ACC112 (cell line): ENCODE data around the gene MILR1.
A peak's percentile ranks its signal among the peaks of the same experiment; 100 is the strongest.
"Not testable (repeated sequence)": the region's sequence is repeated elsewhere in the genome, so short reads cannot be mapped to it uniquely, and the experiment has no call there.

Experiments
- H2AFZ ChIP-seq: fragments of 200-600 bp; sonication (generic); one replicate; pipeline ENCODE4 v1.6.0; 2017; ENCODE audit warnings: antibody characterized with exemption, low read length; ENCODE audit not compliant: unreplicated experiment
- H3K27ac ChIP-seq: fragments of 200-600 bp; sonication (generic); 2 replicates; pipeline ENCODE4 v1.5.1; 2014; ENCODE audit warnings: low read depth, mild to moderate bottlenecking, antibody characterized with exemption, low read length, moderate library complexity
- H3K27me3 ChIP-seq: fragments of 200-600 bp; sonication (generic); 2 replicates; pipeline ENCODE4 v1.6.1; 2014; ENCODE audit warnings: mild to moderate bottlenecking, antibody characterized with exemption, low read length, moderate library complexity, mixed read lengths; ENCODE audit not compliant: insufficient read depth
- H3K36me3 ChIP-seq: fragments of 200-600 bp; sonication (generic); 2 replicates; pipeline ENCODE4 v1.6.1; 2016; ENCODE audit warnings: mild to moderate bottlenecking, antibody characterized with exemption, low read length, moderate library complexity, mixed read lengths; ENCODE audit not compliant: insufficient read depth
- H3K4me1 ChIP-seq: fragments of 200-600 bp; sonication (generic); one replicate; pipeline ENCODE4 v1.6.1; 2016; ENCODE audit warnings: low read length, mixed read lengths; ENCODE audit not compliant: insufficient read depth, unreplicated experiment, control insufficient read depth
- H3K4me3 ChIP-seq: fragments of 200-600 bp; sonication (generic); 2 replicates; pipeline ENCODE4 v1.5.1; 2014; ENCODE audit warnings: mild to moderate bottlenecking, low read depth, low read length
- H3K79me2 ChIP-seq: fragments of 200-600 bp; sonication (generic); one replicate; pipeline ENCODE4 v1.6.0; 2016; ENCODE audit warnings: low read length; ENCODE audit not compliant: control insufficient read depth, unreplicated experiment, insufficient read depth

MILR1 gene

GRCh38 chr17:64411999-64412771, 36.7 kb upstream of the MILR1 start:
- no peaks in the 10 kb centered on the region for H3K79me2 ChIP-seq
- H3K4me3 ChIP-seq: no peak overlapping the region
- no peak overlapping the region for H2AFZ ChIP-seq
- no peak overlapping the region for H3K27ac ChIP-seq
- no peaks in the 10 kb centered on the region for H3K27me3 ChIP-seq
- peaks cover 4% of the 10 kb centered on the region for H3K4me1 ChIP-seq
- no peaks in the 10 kb centered on the region for H3K36me3 ChIP-seq

DNA sequence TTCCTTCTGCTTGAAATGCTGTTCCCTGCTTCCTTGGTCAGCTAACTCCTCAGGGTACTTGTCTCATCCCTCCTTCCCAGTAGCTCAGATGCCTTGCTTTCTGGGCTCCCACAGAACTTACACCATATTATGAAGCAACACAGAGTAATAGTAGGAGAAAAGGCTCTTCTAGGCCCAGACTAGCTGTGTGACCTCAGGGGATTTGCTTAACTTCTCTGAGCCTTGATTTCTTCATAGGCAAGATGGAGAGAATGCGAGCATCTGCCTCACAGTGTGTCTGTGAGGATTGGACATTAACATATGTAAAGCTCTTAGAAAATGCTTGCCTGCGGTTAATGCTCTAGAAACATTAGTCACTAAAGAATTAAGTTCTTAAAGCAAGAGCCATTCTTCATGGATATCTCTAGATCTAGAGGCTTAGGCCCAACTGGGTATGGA, 36.0 kb upstream of the MILR1 start:
- H3K79me2 ChIP-seq: no peaks in the 10 kb centered on the region
- H3K36me3 ChIP-seq: no peaks in the 10 kb centered on the region
- H3K4me3 ChIP-seq: no peak overlapping the region
- H2AFZ ChIP-seq: no peak overlapping the region
- H3K27me3 ChIP-seq: no peaks in the 10 kb centered on the region
- H3K4me1 ChIP-seq: peaks cover 4% of the 10 kb centered on the region
- no peak overlapping the region for H3K27ac ChIP-seq

GRCh38 chr17:64413513-64413912, 35.4 kb upstream of the MILR1 start:
- Histone ChIP-seq H3K27ac (no peak overlapping the region), H3K79me2 (no peaks in the 10 kb centered on the region), H3K36me3 (no peaks in the 10 kb centered on the region), H3K4me3 (no peak overlapping the region), H3K27me3 (no peaks in the 10 kb centered on the region), H2AFZ (no peak overlapping the region), H3K4me1 (peaks cover 7% of the 10 kb centered on the region)

GRCh38 chr17:64418506-64419339, 30.2 kb upstream of the MILR1 start:
- H2AFZ ChIP-seq: no peak overlapping the region
- no peak overlapping the region for H3K4me3 ChIP-seq
- H3K4me1 ChIP-seq: peaks cover 4% of the 10 kb centered on the region
- H3K79me2 ChIP-seq: no peaks in the 10 kb centered on the region
- no peak overlapping the region for H3K27ac ChIP-seq
- no peaks in the 10 kb centered on the region for H3K27me3 ChIP-seq
- no peaks in the 10 kb centered on the region for H3K36me3 ChIP-seq

DNA sequence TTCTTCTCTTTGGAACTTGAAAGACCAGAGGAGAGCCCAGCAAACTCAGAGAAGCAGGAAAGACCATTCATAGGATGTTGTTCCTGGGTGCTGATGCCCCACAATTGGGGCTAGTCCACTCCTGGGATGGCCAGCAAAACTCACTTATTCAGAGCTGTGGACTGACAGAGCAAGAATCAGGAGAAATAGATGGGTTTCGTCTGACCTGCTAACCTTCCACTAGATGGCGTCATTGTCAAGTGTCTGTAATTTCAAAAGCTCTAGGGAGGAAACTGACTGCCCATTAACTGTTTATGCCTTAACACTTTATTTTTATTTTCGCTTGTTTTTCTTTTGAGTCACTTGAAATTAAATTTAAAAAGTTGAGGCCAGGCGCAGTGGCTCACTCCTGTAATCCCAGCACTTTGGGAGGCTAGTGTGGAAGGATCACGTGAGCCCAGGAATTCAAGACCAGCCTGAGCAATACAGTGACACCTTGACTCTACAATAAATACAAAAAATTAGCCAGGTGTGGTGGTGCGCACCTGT, 28.7 kb upstream of the MILR1 start:
- no peaks in the 10 kb centered on the region for H3K79me2 ChIP-seq
- H2AFZ ChIP-seq: no peak overlapping the region
- no peaks in the 10 kb centered on the region for H3K36me3 ChIP-seq
- no peak overlapping the region for H3K4me3 ChIP-seq
- no peak overlapping the region for H3K27ac ChIP-seq
- H3K4me1 ChIP-seq: peaks cover 15% of the 10 kb centered on the region
- H3K27me3 ChIP-seq: no peaks in the 10 kb centered on the region

DNA sequence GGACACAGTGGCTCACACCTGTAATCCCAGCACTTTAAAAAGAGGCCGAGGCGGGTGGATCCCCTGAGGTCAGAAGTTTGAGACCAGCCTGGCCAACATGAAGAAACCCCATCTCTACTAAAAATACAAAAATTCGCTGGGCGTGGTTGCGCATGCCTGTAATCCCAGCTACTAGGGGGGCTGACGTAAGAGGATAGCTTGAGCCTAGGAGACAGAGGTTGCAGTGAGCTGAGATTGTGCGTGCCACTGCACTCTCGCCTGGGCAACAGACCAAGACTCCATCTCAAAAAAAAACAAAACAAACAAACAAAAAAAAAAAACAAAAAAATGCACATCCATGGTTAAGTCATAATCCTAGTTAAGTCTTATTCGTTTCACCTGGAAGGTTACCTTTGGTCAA, 26.8 kb upstream of the MILR1 start:
- H3K36me3 ChIP-seq: not testable (repeated sequence)

GRCh38 chr17:64423881-64424280, 25.0 kb upstream of the MILR1 start:
- H3K27ac ChIP-seq: no peak overlapping the region
- no peaks in the 10 kb centered on the region for H3K79me2 ChIP-seq
- H3K4me1 ChIP-seq: peaks cover 11% of the 10 kb centered on the region
- H3K27me3 ChIP-seq: no peaks in the 10 kb centered on the region
- peak overlapping the region; percentile 28; the same call in 1 of the 2 replicates for H3K4me3 ChIP-seq
- H2AFZ ChIP-seq: peak overlapping the region; percentile 70
- H3K36me3 ChIP-seq: no peaks in the 10 kb centered on the region

More for the DNA sequence above, 26.8 kb upstream of the MILR1 start:
- not testable (repeated sequence) for H3K27me3 ChIP-seq, H2AFZ ChIP-seq, H3K4me3 ChIP-seq, H3K79me2 ChIP-seq, H3K27ac ChIP-seq
- H3K4me1 ChIP-seq: peaks cover 15% of the 10 kb centered on the region

- no peak overlapping the region for H3K27ac ChIP-seq
- H3K4me1 ChIP-seq: peaks cover 11% of the 10 kb centered on the region
These were observed 24.5 kb upstream of the MILR1 start for GRCh38 chr17:64424324-64424849.

GRCh38 chr17:64425191-64425590, 23.7 kb upstream of the MILR1 start:
- Histone ChIP-seq H3K4me1 (peaks cover 11% of the 10 kb centered on the region), H2AFZ (no peak overlapping the region), H3K36me3 (no peaks in the 10 kb centered on the region), H3K27ac (no peak overlapping the region), H3K4me3 (no peak overlapping the region), H3K79me2 (no peaks in the 10 kb centered on the region), H3K27me3 (no peaks in the 10 kb centered on the region)

More at GRCh38 chr17:64424324-64424849, 24.5 kb upstream of the MILR1 start:
- no peaks in the 10 kb centered on the region for H3K36me3 ChIP-seq
- no peaks in the 10 kb centered on the region for H3K79me2 ChIP-seq
- H3K27me3 ChIP-seq: no peaks in the 10 kb centered on the region
- H2AFZ ChIP-seq: peak overlapping the region; percentile 70
- peak overlapping the region; percentile 28; the same call in 1 of the 2 replicates for H3K4me3 ChIP-seq

- Histone ChIP-seq H3K36me3 (no peaks in the 10 kb centered on the region), H3K27me3 (no peaks in the 10 kb centered on the region), H3K27ac (no peak overlapping the region), H3K4me3 (no peak overlapping the region), H3K4me1 (peaks cover 11% of the 10 kb centered on the region), H2AFZ (no peak overlapping the region), H3K79me2 (no peaks in the 10 kb centered on the region)
These were observed 22.3 kb upstream of the MILR1 start for GRCh38 chr17:64426596-64426995.
